ENCODE results near the gene PADI1.
"Not testable (repeated sequence)": the region's sequence is repeated elsewhere in the genome, so short reads cannot be mapped to it uniquely, and the experiment has no call there.

The PADI1 gene

DNA sequence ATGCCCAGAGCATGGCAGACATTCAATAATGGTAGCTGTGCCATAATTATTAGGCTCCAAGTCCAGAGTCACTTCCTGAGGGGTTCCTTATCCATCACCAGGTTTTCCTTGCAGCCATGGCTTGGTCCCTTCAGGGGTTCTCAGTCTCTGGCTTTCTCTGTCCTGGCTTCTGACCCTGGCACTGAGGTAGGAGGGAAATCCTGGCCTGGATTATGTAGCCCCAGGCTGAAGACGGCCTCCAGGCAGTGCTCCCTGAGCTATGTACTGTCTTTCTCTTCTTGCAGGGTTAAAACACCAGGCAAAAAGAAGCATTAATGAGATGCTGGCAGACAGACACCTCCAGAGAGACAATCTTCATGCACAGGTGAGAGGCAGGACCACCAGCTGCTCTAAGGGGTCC lies 34.5 kb downstream of the PADI1 start:
- peak; percentile 91 for DNase-seq (ENCODE audit: low read depth, low spot score)

DNA sequence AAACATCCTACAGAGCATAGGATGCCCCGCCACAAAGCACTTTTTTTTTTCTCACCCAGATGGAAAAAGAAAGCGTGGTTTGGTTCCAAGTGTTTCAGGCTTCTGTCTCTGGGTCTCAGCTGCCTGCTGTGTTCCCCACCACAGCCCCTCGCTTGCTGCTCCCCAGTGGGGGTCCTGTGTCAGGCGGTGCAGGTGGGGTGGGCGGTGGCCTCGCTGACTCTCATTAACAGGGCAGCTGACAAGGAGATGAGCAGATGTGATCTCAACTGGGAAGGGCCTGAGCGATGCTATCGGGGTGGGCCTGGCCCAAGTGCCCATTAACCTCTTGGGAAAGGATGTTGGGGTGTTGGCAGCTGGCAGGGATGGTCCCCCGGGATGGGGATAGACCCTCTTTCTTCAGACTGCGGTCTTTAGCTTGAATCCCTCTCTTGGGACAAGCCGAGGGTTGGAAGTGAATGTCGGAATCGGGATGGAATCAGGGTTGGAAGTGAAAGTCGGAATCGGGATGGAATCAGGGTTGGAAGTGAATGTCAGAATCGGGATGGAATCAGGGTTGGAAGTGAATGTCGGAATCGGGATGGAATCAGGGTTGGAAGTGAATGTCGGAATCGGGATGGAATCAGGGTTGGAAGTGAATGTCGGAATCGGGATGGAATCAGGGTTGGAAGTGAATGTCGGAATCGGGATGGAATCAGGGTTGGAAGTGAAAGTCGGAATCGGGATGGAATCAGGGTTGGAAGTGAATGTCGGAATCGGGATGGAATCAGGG lies 36.3 kb downstream of the PADI1 start:
- DNase-seq (ENCODE audit: low read depth, low spot score) = not testable (repeated sequence)

DNA sequence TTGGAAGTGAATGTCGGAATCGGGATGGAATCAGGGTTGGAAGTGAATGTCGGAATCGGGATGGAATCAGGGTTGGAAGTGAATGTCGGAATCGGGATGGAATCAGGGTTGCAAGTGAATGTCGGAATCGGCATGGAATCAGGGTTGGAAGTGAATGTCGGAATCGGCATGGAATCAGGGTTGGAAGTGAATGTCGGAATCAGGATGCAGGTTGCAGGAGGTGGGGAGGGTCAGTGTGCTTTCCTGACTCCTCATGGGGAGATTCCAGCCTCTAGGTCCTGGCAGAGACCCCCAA lies 36.8 kb downstream of the PADI1 start:
- not testable (repeated sequence) for DNase-seq (ENCODE audit: low read depth, low spot score)

DNA sequence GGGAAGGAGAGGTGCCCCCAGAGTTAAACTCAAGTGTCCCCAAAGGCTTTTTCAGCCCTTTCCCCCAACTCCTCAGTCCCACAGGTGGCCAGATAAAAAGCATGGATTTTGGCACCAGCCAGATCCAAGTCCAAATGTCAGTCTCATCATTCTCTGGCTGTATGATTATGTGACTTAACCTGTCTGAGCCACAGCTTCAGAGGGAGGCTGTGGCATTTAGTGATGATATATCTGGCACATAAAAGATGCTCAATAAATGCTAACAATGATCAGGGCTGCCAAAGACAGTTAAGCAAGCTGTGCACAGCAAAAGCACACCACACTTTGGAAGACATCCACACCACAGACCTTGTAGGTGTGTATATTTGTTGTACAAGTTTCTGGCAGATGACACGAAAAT lies 38.3 kb downstream of the PADI1 start:
- no peak for DNase-seq (ENCODE audit: low read depth, low spot score)

DNA sequence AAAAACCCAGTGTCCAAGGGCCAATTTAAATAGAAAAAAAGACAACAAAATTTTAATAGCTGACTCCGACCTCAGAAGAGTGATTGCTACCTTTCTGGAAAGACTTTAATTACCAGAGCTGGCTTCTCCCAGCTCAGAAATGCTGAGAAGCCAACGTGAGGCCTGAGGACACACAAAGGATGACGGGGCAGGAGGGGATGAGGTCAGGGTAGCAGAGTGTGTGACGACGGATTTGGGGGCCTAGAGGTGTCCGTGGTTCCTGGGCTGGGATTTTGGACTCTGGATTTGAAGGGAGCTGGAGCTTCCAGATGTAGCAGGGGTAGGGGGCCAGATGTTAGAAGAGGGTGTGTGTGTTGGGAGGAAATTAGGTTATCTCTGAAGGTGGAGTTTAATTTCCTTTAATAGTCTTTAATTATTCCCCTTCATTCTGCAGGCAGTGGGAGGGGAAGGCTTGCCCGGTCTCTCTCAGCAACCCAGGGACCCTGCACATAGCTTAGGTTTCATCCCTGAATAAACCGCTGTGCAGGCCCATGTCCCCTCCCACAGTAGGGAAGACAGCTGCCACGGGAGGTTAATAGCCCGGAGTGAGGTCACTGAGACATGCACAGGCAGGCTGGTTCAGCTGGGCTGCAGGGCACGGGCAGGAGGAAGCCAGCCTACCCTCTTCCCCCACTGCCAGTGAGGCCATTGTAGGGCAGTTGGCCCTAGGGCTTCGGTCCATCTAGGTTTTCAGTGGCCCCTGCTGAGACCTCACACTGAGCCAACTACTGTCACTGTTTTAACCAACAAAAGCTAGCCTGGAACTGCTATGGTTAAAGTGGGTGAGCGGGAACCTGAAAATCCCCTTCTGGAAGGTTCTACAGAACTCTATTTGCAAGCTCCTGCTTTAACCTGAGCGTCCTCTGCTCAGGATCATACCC lies 40.2 kb downstream of the PADI1 start:
- DNase-seq (ENCODE audit: low read depth, low spot score) = no peak

DNA sequence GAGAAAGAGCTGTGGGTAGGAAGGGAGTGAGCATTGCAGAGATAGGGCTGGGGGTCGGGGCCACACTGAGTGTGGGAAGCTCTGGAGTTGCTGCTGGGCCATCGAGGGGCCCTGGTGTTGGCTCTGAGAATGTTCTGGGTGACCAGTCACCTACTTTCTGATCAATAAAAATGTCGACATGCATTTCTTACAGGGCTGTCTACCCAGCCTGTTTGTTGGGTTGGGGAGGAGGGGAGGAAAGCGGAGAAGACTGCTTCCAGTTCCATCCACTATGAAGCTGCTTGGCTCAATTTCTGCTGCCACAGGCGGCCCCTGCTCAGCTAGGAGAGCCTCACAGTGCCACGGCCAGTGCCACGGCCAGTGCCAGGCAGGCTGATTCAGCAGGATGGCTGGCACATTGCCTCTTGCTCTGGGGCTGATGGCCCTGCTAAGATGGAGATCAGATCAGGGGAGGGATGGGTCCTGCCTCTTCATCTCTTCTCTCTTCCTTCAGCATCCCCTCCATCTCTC lies 40.9 kb downstream of the PADI1 start:
- no peak for DNase-seq (ENCODE audit: low read depth, low spot score)

DNA sequence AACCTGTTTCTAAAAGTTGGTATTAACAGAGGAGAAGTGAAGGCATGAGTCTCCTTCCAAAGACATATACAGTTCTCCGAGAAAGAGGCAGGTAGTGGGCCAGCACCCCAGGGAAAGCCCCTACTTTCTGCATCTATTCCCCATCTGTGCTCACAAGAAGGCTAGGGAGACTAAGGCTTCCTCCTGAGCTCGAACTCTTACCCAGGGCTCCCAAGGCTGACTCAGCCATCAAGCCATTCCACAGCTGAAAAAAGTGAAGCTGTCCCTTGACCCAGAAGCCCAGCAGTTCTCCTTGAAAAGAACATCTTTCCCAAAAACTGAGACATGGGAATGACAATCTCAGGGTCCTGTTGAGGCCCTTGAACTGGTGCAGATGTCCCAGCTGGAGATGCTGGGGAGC lies 42.0 kb downstream of the PADI1 start:
- DNase-seq (ENCODE audit: low read depth, low spot score) = no peak

DNA sequence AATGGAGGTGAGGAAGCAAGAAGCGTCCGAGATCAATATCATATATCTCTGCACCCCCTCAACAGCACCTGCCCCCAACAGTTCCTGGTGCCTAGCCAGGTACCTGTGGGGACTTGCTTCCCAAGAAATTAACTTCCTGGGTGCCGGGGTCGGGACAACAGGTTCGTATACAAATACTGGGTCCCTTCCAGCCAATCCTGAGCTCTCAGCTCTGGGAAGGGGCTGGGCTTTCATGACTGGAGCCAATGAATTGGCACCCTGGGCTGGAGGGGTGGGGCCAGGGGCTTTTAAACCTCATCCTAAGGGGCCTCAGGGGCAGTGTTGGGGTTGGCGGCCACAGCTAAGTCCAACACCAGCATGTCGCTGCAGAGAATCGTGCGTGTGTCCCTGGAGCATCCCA lies 43.9 kb downstream of the PADI1 start, which contains the start of gene PADI3:
Gene PADI3 (plus strand): TSS at position 318 of the 400 bp plus-strand sequence. CDS start 40 bp downstream, at position 358.
- no peak for DNase-seq (ENCODE audit: low read depth, low spot score)

DNA sequence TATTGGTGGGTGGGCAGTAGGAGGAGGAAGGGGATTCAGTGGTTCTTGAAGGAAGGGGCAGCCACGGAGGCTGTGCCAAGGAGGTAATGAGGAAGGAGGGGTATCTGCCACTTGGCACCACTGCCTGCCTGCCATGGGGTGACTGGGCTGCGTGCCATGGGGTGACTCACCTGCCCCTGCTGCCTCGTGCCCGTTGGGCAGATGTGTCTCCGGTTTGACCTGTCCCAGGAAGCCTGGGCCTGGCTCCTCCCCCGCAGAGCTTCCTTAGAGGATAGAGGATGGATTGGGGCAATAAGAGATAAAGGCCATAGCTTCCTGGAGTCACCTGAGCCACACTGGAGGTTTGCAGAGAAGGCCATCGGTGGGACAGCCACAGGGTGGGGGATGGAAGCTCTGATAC lies 45.7 kb downstream of the PADI1 start:
- no peak for DNase-seq (ENCODE audit: low read depth, low spot score)

DNA sequence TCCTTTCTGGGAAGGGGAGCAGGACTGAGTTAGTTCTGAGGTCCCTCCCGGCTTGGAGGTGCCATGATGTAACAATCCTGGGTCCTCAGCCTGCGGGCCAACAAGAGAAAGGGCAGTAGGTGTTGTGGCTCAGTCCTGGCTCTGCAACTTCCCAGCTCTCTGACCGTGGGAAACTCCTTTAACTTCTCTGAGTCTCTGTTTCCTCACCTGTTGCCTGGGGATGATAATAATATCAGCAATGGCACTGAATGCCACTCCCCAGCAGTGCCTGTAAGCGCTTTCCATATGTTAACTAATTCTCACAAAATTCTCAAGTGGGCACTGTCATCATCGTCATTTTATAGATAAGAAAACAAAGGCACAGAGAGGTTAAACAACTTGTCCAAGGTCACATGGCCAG lies 46.3 kb downstream of the PADI1 start:
- no peak for DNase-seq (ENCODE audit: low read depth, low spot score)

DNA sequence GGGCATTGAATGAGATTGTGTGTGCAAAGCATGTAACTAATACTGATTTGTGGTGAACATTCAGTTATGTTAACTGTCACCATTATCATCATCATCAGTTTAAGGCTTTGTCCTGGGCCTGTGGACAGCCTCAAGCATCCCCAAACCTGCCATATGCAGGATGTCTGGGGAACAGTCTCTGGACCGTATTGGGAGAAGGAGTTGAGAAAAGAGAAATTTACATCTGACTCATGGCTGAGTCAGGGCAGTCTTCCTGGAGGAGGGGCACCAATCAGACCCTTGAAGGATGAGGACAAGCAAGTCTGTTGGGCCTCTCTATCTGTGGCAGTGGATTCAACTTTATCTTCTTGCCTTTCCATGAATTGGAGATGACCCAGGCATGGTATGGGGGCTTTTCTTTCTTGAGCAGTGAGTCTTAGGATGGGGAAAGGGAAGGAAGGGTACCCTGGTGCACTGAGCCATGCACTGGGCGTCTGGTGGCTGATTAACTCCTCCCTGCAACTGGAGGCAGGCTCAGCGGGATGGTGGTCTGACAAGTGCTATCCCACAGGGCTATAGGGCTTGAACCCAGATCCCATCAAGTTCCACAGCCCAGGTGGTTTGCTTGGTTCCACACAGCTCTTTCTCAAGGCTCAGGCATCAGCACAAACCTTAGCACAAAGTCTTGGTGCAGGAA lies 46.9 kb downstream of the PADI1 start:
- DNase-seq (ENCODE audit: low read depth, low spot score) = no peak

DNA sequence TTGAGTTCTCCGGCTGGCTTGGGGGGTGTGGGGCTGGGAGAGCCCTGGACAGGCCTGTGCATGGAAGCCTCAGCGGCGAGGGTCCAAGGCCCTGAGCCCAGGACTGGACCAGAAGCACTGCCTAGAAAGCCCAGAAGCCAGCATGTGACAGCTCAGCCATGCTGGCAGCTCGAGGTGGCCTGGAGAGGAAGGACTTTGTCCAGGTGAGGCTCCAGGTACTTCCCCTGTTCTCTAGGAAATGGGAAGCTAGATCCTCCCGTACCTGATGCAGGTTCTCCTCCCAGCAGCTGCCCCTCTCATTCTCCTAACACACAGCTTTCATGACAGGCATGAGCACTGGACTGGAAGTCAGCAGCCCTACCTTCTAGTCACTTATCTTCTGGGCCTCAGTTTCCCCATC lies 50.4 kb downstream of the PADI1 start:
- DNase-seq (ENCODE audit: low read depth, low spot score) = no peak

DNA sequence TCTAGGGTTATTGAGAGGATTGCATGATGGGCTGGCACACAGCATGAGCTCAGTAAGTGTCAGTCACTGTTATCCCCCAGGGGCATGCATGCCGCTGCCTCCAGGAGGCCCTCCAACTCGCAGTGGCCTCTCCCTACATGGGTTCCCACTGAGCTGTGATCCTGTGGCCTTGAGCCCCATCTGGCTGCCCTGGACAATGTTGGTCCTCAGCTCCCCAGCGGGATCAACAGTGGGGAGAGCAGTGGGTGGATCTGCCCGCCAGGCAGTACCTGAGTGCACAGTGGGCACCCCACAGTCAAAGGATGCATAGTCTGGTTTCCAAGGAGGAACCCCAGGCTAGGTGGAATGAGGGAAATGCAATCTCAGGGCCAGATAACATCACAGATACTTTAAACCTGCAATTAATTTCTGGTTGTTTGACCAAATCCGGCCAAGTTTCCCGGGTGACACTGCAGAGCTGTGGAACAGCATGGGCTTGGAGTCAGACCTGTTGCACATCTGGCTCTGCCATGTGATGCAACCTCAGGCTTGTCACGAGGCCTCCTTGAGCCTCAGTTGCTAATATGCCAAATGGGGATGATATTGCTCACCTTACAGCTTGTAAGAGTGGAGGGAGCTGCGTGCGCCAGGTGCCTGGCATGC lies 53.3 kb downstream of the PADI1 start:
- DNase-seq (ENCODE audit: low read depth, low spot score) = no peak

DNA sequence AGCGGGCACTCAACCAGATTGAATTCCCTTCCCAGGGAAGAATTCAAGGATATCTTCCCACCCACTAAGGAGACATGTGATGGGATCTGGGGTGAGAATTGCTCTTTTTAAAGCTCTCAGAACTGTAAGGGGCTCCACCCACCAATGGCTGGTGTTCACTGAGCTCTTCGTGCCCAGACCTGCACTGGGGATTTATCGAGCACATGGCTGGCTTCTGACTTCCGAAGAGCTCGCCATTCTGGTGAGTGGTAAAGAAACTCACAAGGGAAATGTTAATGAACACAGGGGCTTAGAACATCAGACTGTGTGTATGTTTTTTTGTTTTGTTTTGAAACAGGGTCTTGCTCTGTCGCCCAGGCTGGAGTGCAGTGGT lies 53.8 kb downstream of the PADI1 start:
- no peak for DNase-seq (ENCODE audit: low read depth, low spot score)

DNA sequence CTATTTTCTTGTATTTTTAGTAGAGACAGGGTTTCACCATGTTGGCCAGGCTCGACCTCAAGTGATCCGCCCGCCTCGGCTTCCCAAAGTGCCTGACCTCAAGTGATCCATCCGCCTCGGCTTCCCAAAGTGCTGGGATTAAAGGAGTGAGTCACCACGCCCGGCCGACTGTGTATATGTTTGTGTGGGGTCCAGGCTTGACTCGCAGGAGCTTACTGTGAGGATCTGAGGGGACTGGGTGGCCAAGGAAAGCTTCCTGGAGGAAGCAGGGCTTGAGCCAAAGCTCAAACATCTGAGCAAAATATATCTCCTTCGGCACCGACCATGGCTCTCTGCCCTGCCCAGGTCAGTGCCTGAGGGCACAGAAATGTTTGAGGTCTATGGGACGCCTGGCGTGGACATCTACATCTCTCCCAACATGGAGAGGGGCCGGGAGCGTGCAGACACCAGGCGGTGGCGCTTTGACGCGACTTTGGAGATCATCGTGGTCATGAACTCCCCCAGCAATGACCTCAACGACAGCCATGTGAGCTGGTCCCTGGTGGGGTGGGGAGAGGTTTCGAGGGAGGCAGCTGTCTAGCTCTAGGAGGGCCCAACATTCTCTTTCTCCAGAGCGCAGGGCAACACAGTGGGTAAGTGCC lies 54.4 kb downstream of the PADI1 start:
- DNase-seq (ENCODE audit: low read depth, low spot score) = no peak

DNA sequence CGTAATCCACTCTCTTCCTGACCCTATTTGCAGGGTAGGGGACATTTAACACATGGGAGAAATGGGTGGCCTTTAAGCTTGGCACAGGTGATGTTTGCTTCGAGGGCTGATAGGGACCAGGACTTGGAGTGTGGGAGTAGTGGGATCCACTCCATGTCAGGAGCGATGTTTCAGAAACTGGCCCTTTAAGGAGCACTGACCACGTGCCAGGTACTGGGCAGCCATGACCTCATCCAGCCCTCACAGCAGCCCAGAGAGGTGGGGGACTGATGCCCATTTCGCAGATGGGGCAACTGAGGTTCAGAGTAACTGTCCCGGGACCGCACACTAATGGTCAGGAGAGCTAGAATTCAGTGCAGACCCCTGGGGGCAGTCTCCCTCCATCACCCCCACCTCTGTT lies 55.3 kb downstream of the PADI1 start:
- no peak for DNase-seq (ENCODE audit: low read depth, low spot score)

DNA sequence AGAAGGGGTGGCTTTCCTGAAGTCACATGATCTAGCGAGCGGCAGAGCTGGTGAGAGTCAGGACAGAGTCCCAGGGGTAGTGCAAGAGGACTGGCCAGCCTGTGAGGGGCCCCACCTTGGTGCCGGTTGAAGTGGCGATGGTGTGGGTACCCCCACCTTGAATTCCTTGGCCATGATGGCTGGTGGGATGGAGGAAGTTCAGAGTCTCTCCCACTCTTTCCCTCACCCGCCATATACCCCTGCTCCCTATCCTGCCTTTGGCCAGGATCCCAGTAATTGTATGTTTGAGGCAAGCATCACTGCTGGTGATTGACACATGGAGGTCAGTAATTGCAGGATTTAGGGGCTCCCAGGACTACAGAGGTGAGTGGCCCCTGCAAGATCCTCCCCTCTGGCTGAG lies 55.8 kb downstream of the PADI1 start:
- no peak for DNase-seq (ENCODE audit: low read depth, low spot score)

DNA sequence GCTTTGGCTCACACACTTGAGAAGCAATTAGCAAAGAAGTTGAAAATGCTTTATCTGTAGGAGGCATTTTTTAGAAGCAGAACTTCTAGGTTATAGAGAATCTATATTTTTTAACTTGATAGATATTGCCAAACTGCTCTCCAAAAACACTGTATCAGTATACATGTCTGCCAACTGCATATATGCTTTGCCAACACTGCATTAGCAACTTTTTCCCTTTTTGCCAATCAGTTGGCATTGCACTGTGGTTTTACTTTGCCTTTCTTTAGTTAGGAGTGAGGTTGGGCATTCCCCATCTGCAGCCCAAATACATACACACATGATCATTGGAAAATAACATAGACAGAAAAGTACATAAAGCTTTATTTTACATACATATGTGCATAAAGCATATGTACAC lies 59.0 kb downstream of the PADI1 start:
- DNase-seq (ENCODE audit: low read depth, low spot score) = no peak

DNA sequence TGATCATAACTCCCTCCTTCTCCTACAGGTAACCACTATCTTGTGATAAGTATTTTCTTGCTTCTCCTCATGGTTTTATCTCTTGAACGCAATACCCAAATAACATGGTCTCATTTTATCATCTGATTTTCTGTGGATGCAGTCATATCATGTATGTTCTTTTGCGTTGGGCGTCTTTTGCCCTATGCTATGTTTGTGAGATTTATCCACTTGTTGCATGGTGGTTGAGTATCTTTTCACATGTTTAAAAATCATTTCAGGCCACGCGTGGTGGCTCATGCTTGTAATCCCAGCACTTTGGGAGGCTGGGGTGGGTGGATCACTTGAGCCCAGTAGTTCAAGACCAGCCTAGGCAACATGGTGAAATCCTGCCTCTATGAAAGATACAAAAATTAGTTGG lies 59.5 kb downstream of the PADI1 start:
- no peak for DNase-seq (ENCODE audit: low read depth, low spot score)

DNA sequence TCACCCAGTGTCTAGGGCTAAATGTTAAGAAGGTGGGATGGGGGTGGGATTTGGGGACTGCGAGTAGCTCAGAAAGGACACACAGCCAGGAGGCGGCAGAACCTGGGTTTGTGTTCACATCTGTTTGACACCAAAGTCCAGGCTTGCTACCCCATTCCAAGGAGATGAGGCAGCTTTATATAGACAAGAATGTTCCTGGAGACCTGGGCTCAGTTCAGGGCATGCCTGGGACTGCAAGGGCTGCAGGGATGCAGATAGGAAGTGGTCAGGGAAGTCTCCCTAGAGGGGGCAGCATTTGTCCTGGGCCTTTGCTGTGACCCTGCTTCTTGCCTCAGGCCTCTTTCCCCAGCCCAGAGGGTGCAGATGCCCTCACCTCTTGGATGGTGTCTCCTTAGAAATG lies 60.2 kb downstream of the PADI1 start:
- no peak for DNase-seq (ENCODE audit: low read depth, low spot score)

DNA sequence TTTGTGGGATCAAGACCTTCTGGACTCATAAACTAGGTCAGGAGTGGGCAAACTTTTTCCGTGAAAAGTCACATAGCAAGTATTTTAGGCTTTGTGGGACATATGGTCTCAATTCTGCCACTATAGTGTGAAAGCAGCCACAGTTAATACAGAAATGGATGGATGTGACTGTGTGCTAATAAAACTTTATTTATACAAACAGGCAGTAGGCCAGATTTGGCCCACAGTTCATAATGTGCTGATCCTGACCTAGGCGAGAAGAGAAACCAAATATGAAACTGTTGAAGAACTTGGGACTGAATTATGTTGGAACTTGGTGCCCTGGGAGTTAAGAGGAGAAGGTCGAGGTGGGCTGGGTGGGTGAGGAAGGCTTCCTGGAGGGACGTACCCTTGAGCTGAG lies 61.0 kb downstream of the PADI1 start:
- DNase-seq (ENCODE audit: low read depth, low spot score) = no peak

Measured in iPS DF 19.7 (cell line).